NOMO-1 treated with DMSO at 0.1 percent for 48 hours (cell line): ENCODE measurements around the gene HDAC11.

Experiments
- DNase-seq: peaks from one replicate; lab custom pipeline; 2025; ENCODE audit not compliant: unreplicated experiment; lab: John Stamatoyannopoulos, UW

The HDAC11 gene

GRCh38 chr3:13522236-13522635 is 42.1 kb downstream of the HDAC11 start:
- DNase-seq: no peak

GRCh38 chr3:13524979-13525669 is 45.0 kb downstream of the HDAC11 start:
- no peak for DNase-seq

GRCh38 chr3:13525827-13526625 is 45.9 kb downstream of the HDAC11 start:
- DNase-seq: no peak

GRCh38 chr3:13526626-13526949 is 46.5 kb downstream of the HDAC11 start:
- DNase-seq: no peak

- DNase-seq: no peak
Measured at GRCh38 chr3:13528217-13528867, 48.2 kb downstream of the HDAC11 start.

- no peak for DNase-seq
Measured at GRCh38 chr3:13529196-13530112, 49.3 kb downstream of the HDAC11 start.

GRCh38 chr3:13530241-13531009 is 50.3 kb downstream of the HDAC11 start:
- no peak for DNase-seq

GRCh38 chr3:13532085-13532484 is 52.0 kb downstream of the HDAC11 start:
- no peak for DNase-seq

GRCh38 chr3:13532631-13533030 is 52.5 kb downstream of the HDAC11 start:
- no peak for DNase-seq

- DNase-seq: no peak
Measured at GRCh38 chr3:13533885-13534301, 53.8 kb downstream of the HDAC11 start.

- no peak for DNase-seq
Measured at GRCh38 chr3:13535526-13535875, 55.4 kb downstream of the HDAC11 start.

- no peak for DNase-seq
Measured at GRCh38 chr3:13535905-13536304, 55.8 kb downstream of the HDAC11 start.

- DNase-seq: no peak
Measured at GRCh38 chr3:13536432-13536831, 56.3 kb downstream of the HDAC11 start.

- no peak for DNase-seq
Measured at GRCh38 chr3:13536832-13537231, 56.7 kb downstream of the HDAC11 start.

GRCh38 chr3:13537244-13537908 is 57.3 kb downstream of the HDAC11 start:
- no peak for DNase-seq

GRCh38 chr3:13537909-13538296 is 57.8 kb downstream of the HDAC11 start:
- no peak for DNase-seq

- DNase-seq: no peak
Measured at GRCh38 chr3:13538520-13539291, 58.6 kb downstream of the HDAC11 start.

GRCh38 chr3:13539292-13539638 is 59.2 kb downstream of the HDAC11 start:
- no peak for DNase-seq

- DNase-seq: no peak
Measured at GRCh38 chr3:13539671-13540070, 59.6 kb downstream of the HDAC11 start.
